IPS-NIHi7 (cell line): ENCODE measurements around the gene ATP6V0B.

Experiments used
- DNase-seq: peaks from one replicate; pipeline ENCODE4 v3.0.0; 2012; ENCODE audit warnings: mixed read lengths; ENCODE audit errors: extremely low spot score

Gene ATP6V0B

DNA sequence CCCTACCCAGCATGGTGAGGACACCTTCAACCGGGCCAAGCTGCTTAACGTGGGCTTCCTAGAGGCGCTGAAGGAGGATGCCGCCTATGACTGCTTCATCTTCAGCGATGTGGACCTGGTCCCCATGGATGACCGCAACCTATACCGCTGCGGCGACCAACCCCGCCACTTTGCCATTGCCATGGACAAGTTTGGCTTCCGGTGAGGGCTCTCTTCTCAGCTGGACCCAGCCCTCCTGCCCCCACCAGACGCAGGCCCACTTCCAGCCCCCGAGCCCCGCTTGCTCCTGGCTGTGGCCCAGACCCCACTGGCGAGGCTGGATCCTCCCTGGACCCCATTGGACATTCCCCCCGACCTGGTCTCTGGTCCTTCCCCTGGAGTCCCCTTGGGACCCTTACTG is 10.1 kb downstream of the ATP6V0B start:
- DNase-seq = no peak

DNA sequence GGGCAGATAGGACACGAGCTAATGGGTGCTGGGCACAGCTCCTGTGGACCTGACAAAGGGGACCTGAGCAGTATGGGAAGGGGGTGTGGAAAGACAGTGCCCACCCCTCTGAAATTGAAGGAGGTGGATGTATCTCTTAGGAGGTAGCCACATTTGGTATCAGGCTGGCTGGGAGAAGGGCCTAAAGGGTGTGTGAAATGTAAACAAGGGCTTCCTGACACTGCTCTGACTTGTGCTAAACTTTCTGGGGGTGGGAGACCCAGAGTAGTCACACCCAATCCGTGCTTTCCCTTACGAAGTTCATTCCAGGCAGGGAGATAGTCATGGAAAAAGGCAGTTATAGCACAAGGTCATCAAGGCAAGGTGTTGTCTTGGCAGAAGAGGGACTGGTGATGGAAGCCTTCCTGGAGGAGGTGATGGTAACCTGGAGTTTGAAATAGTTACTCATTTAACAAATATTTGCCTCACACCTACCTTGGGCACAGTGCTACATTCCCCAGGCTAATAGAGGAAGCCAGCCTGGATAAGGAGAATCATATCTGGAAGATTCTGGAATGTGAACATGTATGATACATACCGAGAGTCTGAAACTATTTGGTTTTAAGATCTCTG is 11.3 kb downstream of the ATP6V0B start:
- no peak for DNase-seq

DNA sequence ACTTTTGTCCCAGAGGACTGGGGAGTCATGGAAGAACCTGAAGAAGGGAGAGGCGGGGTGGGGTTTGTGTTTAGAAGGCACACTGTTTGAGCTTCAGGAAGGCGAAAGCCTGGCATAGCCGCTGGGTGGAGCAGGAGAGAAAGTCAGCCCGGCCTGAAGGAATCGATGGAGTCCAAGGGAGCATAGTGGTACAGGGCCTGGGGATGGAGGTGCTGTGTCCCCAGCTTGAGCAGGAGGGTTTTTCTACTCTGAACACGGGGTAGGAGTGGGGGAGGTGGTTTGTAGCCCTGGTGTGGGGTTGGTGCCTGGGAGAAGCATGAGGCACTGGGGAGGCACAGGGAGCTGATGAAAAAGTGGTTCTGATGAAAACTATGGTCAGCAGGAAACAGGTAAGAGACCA is 12.0 kb downstream of the ATP6V0B start:
- DNase-seq = no peak

DNA sequence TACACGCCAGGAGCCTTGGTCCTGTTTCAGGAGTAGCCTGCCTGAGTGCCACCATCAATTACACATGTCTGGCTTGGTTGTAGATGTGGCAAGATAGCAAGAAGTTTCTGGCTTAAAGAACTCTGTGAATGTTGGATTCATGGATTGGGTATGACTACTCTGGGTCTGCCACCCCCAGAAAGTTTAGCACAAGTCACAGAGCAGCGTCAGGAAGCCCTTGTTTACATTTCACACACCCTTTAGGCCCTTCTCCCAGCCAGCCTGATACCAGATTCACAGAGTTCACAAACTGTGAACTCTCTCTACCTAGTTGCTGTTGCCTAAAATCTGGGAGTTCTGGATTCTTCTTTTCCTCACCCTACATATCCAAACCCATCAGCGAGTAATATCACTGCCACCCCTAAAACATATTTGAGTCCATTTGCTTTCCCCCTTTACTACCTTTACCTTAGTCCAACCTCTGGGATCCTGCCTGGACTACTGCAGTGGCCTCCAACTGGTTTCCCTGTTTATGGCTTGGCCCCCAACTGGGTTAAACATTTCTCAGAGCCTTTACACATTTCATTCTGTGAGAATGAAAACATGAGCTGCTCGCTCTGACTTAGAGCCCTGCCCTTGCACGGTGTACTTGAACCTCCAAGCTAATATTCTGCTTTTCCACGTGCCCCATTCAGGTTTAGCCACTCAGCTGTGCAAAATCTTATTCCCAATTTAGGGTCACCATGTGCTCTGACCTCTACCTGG is 12.6 kb downstream of the ATP6V0B start:
- DNase-seq = no peak

DNA sequence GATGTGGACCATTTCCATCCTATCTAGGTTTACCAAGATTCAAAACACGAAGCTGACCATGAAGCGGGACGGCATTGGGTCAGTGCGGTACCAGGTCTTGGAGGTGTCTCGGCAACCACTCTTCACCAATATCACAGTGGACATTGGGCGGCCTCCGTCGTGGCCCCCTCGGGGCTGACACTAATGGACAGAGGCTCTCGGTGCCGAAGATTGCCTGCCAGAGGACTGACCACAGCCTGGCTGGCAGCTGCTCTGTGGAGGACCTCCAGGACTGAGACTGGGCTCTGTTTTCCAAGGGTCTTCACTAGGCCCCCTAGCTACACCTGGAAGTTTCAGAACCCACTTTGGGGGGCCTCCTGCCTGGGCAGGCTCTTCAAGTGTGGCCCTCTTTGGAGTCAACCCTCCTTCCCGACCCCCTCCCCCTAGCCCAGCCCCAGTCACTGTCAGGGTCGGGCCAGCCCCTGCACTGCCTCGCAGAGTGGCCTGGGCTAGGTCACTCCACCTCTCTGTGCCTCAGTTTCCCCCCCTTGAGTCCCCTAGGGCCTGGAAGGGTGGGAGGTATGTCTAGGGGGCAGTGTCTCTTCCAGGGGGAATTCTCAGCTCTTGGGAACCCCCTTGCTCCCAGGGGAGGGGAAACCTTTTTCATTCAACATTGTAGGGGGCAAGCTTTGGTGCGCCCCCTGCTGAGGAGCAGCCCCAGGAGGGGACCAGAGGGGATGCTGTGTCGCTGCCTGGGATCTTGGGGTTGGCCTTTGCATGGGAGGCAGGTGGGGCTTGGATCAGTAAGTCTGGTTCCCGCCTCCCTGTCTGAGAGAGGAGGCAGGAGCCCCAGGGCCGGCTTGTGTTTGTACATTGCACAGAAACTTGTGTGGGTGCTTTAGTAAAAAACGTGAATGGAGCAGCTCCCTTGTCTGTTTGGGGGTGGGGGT is 15.8 kb downstream of the ATP6V0B start:
- peak; percentile 32 for DNase-seq

DNA sequence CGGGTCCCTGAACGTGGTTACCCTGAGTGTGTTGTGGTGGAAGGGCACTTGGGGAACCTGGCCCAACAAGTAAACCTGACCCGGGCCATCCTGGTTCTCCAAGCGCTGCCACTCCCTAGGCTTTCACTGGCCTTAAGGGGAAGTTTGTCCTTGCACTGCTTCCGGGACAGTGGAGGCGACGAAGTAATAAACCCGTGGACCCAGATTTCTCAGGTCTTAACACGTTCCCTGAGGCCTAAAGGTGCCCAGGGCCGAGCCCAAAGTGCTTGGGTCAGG is 16.4 kb downstream of the ATP6V0B start:
- DNase-seq = no peak

DNA sequence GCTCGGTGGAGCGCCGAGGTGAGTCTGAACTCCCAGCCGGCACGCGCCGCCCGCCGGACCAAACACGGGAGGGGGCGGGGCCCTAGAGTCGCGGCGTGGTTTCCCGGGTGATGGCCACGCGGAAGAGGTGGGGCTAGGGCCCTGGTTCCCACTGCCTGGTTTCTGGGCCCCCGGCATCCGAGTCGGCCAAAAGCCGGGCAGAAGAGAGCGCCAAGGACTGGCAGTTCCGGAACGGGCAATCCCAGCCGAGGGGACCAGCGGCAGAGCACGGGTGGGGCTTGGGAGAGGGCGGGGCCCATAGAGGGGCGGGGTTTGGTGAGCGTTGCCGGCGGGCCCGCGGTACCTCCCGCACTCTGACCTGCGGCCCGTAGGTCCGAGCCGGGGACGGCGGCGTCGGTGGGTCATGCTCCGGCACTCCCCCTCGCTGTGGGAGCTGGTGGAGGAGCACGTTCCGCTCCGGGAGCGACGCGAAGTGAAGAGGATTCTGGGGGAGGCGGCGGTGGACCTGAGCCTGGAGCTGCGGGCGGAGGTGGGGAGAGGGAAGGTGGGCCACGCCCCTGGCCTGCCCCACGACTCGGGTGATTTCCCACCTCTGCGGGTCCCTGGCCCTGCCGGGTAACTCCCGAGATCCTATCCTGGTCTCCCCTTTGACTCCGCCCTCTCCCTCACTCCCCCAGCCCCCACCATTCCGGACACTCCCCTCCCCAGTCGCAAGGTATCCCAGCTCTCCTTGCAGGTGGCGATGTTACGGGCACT is 16.9 kb downstream of the ATP6V0B start, which contains the start of gene CCDC24:
TSS of gene CCDC24 (plus strand) at position 124 of the 756 bp plus-strand sequence. CDS start at position 404, 280 bp downstream.
- DNase-seq = peak; percentile 87

DNA sequence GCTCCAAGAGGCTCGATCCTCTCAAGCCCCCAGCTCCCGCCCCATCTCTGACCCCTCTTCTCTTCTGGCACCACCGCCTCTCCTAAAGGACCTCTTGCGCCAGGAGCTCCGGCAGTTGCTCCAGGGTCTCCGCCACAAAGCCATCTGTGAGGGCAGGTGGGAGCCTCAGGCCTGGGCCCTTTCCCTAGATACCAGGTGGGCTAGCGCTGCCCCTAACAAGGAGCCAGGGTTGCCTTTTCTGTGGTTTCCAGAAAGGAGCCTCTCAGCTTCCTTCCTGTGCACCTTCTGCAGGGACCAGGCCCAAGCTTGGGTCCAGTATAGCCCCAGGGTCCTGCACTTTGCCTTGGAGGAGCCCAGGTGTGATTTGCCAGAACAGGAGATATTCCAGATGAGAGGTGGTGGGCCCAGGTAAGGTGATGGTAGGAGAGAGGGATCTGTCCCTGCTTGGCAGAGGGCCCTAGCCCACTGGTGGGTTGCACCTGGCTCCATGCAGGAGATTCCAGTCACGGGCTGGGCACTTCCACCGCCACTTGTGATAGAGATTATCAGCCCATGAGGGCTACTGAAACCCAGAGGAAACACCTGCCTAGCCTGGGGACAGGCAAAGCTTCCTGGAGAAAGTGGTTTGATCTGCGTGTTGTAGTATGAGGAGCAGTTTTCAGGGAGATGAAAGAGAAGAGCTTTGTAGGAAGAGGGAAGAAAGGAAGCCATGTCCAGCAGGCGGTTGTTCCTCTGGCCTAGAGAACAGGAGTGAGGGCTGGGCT is 17.7 kb downstream of the ATP6V0B start:
- DNase-seq = no peak

DNA sequence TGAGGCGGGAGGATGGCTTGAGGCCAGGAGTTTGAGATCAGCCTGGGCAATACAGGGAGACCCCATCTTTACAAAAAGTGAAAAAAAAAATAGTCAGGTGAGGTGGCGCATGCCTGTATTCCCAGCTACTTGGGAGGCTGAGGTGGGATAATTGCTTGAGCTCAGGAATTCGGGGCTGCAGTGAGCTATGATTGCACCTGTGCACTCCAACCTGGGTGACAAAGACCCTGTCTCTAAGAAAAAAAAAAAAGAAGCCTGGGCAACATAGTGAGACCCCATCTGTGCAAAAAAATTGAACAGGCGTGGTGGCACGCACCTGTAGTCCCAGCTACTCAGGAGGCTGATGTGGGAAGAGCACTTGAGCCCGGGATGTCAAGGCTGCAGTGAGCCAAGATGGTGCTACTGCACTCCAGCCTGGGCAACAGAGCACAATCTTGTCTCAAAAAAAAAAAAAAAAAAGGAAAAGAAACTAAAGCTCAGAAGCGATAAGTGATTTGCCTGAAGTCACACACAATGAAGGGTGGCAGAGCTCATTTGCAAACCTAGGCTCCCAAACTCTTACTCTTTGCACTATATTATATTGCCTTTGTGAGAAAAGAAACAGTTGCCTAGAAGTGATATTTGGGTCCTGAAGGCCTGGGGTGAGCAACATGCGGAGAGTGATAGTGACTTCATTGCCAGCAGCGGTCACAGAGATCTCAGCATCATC is 18.6 kb downstream of the ATP6V0B start:
- no peak for DNase-seq

DNA sequence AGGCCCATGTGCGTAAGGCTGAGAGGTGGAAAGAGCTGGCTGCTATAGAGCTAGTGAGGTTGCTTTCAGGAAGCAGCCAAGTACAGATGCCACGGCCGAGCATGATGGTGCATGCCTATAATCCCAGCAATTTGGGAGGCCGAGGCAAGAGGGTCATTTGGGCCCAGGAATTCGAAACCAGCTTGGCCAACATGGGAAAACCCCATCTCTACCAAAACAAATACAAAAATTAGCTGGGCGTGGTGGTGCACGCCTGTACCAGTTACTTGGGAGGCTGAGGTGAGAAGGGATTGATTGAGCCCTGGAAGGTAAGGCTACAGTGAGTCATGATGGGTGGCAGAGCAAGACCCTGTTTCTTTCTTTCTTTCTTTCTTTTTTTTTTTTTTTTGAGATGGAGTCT is 19.3 kb downstream of the ATP6V0B start:
- DNase-seq = no peak

DNA sequence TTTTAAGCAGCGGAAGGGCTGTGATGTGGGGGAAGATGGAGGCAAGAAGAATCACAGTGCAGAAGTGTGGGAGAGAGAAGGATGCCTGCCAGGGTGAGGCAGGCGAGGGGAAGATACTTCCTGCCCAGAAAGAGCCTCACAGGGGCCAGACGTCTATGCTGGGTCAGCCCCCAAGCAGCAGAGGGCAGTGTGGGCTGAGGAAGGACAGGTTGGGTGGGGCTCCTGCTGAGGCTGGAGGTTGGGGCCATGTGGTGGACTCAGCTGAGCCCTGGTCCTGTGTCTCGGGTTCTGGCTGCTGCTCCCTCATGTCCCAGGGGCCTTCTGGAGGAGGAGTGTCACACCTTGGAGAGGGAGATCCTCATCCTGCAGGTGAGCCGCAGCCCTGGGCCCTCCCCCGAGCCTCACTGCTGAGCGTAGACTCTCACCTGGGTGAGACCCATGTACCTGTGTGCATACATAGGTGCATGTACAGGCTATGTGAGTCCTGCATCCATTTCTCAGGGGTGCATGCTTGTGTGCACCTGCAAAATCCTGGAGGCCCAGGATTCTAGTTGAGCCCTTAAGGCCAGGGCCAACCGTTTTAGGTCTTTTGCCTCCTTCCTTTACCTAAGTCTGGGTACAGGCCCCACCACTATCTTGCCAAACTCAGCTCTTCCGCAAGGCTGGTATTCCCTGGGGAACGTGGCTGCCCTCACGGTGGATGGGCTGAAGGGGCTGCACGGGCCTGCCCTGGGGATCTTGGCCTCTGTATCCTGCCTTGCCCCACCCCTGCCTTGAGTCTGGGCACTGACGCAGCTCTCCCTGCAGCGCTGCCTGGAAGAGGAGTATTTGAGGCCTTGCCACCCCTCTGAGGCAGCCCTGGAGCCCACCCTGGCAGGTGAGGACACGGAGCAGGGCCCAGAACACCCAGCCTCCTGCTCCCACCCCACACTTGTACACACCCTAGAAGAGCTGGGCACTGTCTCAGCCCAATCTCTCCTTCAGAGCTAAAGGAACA is 20.3 kb downstream of the ATP6V0B start:
- DNase-seq = peak; percentile 71

DNA sequence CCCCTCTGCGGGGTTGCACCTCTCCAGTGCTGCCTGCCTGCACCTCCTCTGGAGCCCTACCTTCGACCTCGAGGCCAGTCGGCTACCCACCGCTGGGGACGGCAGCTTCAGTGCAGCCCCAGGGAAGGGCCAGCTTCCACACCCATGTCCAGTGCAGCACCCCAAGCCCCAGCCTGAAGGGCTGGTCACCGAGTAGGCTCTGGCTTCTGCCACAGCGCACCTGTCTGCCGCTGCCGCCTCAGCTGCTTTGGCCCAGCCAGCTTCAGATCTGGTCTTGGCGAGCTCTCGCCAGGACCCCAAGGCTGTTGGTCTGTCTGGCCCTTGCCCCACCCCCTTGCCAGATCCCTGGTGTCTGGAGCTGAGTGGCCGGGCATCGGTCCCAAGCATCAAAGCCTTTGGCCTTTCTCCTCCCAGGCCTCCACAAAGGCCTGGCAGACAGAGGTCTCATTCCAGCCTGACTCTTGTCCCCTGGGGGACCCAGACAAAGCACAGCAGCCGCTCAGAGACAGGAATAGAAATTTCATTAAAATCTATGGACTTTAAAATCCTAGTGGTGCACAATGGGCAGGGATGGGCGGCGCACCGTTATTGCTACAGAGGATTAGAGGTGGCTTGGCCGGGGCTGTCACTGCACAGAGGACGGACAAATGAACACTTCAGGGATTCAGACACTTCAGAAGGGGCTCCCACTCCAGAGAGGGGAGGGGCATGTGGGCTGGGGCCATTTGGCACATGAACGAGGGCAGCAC is 21.4 kb downstream of the ATP6V0B start:
- no peak for DNase-seq

DNA sequence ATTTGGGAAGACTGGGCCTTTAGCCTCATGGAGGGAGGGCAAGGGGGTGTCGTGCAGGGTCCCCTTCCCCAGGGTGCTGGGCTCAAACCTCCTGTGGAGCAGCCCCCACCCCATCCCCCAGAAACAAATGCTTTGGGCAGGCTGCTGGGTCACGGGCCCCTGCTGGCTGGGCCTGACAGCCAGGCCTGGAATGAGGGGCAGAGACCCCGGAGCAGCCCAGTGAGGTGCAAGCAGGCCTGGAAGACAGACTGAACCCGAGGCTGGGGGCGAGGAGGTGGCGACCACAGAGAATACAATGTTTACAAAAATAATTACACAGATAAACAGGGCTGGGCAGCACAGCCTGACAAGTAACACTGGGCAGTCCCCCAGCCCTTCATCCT is 22.0 kb downstream of the ATP6V0B start:
- no peak for DNase-seq

DNA sequence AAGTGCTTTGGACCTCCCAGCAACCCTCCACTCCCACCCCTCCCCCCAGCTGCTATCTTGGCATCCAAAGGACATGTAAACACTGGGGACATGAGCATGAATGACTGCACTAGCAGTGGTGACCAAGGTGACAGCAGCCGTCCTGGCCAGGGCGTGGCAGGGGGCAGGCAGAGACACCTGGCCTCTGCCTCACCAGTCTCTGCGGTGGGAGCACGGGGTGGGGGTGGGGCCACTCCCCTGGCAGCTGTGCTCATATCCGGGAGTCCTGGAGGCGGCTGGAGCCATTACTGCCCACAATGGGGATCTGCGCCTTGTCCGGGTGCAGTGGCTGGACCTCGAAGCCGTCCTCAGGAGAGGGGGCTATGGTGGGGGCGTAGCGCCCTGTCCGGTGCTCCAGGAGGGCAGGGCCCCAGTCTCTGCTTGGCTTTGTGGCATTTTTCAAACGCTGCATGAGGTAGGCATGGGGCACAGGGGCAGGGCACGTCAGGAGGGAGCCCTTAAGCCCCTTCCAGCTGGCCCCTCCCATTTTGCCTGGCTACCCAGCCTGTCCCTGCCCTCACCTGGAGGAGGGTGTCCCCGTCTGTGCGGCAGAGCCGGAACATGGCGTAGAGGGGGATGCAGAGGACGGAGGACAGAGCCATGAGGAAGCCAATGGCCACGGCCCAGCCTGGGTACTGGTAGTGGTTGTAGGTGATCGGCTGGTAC is 22.7 kb downstream of the ATP6V0B start:
- no peak for DNase-seq

DNA sequence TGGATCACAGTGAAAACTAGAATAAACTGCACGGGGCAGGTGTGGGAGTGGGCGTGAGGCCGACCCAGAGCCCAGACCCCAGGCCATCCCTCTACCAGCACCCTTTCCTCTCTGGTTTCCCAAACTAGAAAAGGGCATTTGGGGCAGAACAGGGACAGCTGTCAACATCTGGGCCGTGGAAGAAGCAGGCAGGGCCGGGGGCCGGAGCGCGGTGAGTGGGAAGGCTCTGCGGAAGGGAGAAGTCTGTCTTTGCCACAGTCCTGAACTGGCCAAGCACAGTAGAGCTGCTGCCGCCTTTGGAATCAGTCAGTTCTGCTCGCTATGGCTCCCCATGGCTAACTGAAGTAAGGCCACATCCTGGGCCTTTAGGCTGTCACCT is 23.2 kb downstream of the ATP6V0B start:
- no peak for DNase-seq

DNA sequence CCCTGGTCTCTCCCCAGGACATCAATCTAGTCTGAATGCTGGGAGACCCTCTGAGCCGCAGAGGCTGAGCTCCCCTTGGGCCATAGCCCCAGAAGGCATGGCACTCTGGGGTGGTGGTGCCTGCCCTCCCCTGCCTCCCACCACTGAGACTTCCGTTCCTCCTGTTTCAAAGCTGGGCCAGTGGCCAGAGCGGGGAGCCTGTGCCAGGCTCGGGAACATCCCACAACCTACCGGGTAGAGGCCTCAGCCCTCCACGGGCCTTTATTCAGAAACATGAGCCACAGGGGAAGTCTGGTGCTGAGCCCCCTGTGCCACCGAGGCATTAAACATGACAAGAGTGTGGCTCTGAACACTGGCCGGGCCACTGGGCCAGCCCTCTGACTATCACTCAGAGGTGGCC is 24.7 kb downstream of the ATP6V0B start:
- no peak for DNase-seq

DNA sequence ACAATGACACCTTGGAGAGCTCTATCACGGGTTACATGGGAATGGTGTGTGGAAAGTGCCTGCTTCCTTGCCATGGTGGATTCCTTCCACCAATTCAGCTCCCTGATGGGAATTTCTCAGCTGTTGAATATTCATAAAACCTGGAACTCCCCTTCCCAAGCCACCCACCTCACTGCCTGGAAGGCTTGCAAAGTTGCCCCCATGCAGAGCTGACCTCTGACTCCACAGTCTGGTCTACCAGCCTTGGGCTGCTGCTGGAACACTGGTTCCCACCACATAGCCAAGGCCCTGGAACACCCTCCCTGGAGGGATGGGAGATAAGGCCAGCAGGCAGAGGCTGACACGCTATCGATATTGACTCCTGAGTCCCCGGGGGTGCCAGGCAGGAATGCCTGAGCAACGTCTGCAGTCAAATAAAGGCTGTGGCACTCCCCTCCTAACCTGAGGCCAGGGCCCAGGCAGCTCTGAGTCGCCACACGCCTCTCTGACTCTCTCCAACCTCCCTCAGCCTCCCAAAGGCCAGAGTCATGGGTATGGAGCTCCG is 25.4 kb downstream of the ATP6V0B start:
- DNase-seq = peak; percentile 25

DNA sequence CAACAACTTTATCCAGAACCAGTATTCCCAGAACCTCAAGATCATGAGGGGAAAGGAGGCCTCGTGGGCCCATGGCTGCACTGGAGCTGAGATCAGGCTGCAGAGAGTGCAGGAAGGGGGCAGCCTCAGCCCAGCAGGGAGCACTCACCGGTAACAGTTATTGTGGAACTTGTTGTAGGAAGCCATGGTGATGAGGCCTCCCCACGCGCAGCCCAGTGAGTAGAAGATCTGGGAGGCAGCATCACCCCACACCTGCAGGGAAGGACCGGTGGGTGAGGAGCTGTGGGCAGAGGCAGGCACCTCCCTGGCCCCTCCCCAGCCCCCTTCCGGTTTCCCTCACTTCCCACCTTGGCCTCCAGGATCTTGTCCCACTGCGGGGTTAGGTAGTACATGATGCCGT is 27.4 kb downstream of the ATP6V0B start:
- DNase-seq = no peak
